Testis (tissue), 5 donors: ENCODE results near the gene ADAT3. TPM values are rescaled to one million over a fixed set of nuclear protein-coding genes. Genes with fewer than 3 reads are reported as not detected.
A peak's percentile ranks its signal among the peaks of the same experiment; 100 is the strongest.

Source experiments
- DNase-seq: peaks from one replicate; pipeline ENCODE4 v3.0.0-alpha.2; 2019
- H3K27ac ChIP-seq, 2 donors: fragments of 200-600 bp; sonication (generic); one replicate each; pipeline ENCODE4 v1.5.1; 2019
- H3K27me3 ChIP-seq: fragments of 200-600 bp; sonication (generic); one replicate; pipeline ENCODE4 v1.5.1; 2019
- H3K36me3 ChIP-seq: fragments of 200-600 bp; sonication (generic); one replicate; pipeline ENCODE4 v1.5.1; 2017; ENCODE audit warnings: low read depth; ENCODE audit errors: missing control alignments
- H3K4me1 ChIP-seq: fragments of 200-600 bp; sonication (generic); one replicate; pipeline ENCODE4 v1.5.1; 2019
- H3K4me3 ChIP-seq, 2 donors: fragments of 200-600 bp; sonication (generic); one replicate each; pipeline ENCODE4 v1.5.1; 2017 to 2019
- H3K9me3 ChIP-seq: fragments of 200-600 bp; sonication (generic); one replicate; pipeline ENCODE4 v1.5.1; 2017
- POLR2A ChIP-seq: fragments of 450-650 bp; IDR thresholded peaks from one replicate; pipeline ENCODE4 v1.6.1; 2017; ENCODE audit warnings: antibody characterized with exemption, mild to moderate bottlenecking, moderate library complexity
- WGBS, 2 donors: methylation state at CpG; one replicate each; pipeline ENCODE4 v1.1.5; 2018; 5-methylcytosine and 5-hydroxymethylcytosine counted together
- intact Hi-C: fragments of 100-400 bp; cut with DNase I; formaldehyde crosslinking; loops from one replicate; pipeline ENCODE4 v1.15.1; 2023; ENCODE audit warnings: low total_unique reads
- long read RNA-seq, 2 donors: transcript quantifications; one replicate each; lab custom pipeline, GENCODE V29; 2026
- polyA plus RNA-seq: library from polyadenylated mRNA; stranded (reverse); fragments of 350-450 nt; fragmentation: Illumina TruSeq; extraction: RNeasy Lipid Tissue Mini Kit (QIAGEN cat#74804); gene quantifications from one replicate; pipeline ENCODE4 v1.2.3, GENCODE V29; 2014; ENCODE audit warnings: low read depth, low replicate concordance; ENCODE audit not compliant: insufficient read depth
- total RNA-seq, 2 donors: library from RNA; depleted of rRNA; stranded (reverse); fragments of >200 nt; gene quantifications; one replicate each; pipeline ENCODE4 v1.2.3, GENCODE V29; 2016
- TF ChIP-seq, protein P1 (sequence below), 3 experiments: fragments of 450-650 bp in 2 of 3; fragments of 200-600 bp in 1 of 3; sonication (generic) in 1 of 3; IDR thresholded peaks; one replicate each; pipeline ENCODE4 v1.5.1; 2016 to 2019; ENCODE audit warnings: antibody characterized with exemption in 3 of 3, mild to moderate bottlenecking in 2 of 3, moderate library complexity in 1 of 3

Gene ADAT3
- total RNA-seq (10 to 100 TPM; 10.6 to 16.7 TPM), polyA plus RNA-seq (1.1 TPM)
- long read RNA-seq, donor 1, partial matches to known transcripts, result 0 of 1 reads
- long read RNA-seq, donor 1, other reads (novel, unspliced or antisense), result 0 of 1 reads
- long read RNA-seq, donor 2, result 0 reads

DNA sequence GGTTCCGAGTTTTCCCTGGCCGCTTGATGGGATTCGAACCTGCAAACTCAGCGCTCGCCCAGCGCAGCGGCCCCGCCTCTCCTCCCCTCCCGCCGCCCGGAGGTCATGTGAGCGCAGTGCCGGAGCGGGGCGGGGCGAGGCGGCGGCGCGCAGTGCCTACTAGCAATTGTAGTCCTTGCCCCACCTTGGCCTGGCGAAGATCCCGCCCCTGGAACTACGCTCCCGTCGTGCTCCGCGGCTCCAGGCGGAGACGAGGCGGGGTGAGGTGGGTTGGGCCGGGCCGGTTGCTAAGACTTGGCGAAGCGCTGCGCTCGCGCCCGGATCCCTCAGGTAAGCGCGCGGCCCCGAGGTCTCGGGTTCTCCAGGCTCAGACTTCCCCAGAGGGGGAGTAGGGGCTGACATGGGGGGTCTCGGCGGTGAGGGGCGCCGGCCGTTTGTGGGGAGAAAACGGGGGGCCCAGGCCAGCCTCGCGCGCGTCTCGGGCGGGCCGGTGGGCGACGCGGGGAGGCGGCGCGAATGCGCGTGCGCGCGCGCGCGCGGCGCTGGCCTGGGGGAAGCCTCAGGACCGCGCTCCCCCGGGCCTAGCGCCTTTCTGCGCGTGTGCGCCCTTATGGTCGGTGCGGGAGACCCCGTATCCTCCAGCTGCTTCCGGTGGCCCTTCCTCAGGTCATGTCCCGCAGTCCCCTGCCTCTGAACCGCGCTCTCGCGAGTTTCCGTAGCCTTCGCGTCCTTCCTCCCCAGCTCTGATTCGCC is at the start of gene ADAT3, which contains the start of gene SCAMP4:
Gene ADAT3 (plus strand): TSS at position 290 of the 753 bp plus-strand sequence. CDS start 6,649 bp downstream, outside the sequence.
Gene SCAMP4 (plus strand): TSS at position 290 of the 753 bp plus-strand sequence. CDS start 9,621 bp downstream, outside the sequence.
- peaks cover 20% of the 10 kb centered on the region for H3K4me1 ChIP-seq

DNA sequence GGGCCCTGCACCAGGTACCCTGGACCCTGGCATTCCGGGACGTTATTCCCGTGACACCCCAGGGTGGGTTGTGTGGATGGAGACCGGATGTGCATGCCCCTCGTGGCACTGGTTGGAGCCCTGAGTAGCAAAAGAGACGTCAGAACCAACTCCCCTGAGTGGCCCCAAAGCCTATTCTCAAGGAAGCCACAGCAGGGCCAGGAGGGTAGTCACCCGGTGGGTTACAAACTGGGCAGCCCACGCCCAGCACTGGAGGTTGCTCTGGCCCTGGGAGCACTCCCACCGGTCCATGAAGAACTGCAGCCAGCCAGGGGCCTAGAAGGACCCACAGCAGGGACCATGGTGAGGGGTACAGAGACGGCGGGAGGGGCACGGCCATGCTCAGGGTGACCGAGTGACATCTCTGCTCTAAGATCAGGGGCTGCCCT is 49.4 kb upstream of the ADAT3 start:
- Histone ChIP-seq H3K27me3 (no peaks in the 10 kb centered on the region), H3K4me1 (peaks cover 72% of the 10 kb centered on the region)
- 58 to 66% methylated on average over 12 to 13 of the region's 13 CpGs for WGBS, 2 donors

More for the DNA sequence above, at the start of gene ADAT3, which contains the start of gene SCAMP4:
- Histone ChIP-seq H3K9me3 (no peaks in the 10 kb centered on the region), H3K4me3 (peak within 1 kb of the TSS; percentile 64 to 79), H3K36me3 (no peaks in the 10 kb centered on the region), H3K27me3 (no peaks in the 10 kb centered on the region), H3K27ac (peak within 1 kb of the TSS; percentile 69 to 92)
- TF ChIP-seq, protein P1, sequence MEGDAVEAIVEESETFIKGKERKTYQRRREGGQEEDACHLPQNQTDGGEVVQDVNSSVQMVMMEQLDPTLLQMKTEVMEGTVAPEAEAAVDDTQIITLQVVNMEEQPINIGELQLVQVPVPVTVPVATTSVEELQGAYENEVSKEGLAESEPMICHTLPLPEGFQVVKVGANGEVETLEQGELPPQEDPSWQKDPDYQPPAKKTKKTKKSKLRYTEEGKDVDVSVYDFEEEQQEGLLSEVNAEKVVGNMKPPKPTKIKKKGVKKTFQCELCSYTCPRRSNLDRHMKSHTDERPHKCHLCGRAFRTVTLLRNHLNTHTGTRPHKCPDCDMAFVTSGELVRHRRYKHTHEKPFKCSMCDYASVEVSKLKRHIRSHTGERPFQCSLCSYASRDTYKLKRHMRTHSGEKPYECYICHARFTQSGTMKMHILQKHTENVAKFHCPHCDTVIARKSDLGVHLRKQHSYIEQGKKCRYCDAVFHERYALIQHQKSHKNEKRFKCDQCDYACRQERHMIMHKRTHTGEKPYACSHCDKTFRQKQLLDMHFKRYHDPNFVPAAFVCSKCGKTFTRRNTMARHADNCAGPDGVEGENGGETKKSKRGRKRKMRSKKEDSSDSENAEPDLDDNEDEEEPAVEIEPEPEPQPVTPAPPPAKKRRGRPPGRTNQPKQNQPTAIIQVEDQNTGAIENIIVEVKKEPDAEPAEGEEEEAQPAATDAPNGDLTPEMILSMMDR (IDR thresholded peaks at IDR 0.05), result peak in 1 of 3 experiments; percentile 10
- peak; percentile 31 for TF ChIP-seq POLR2A
- intact Hi-C loops, result no loop called here
- 0 to 1% methylated on average over 17 to 54 of the region's 92 CpGs for WGBS, 2 donors
- DNase-seq, result peak; percentile 99

DNA sequence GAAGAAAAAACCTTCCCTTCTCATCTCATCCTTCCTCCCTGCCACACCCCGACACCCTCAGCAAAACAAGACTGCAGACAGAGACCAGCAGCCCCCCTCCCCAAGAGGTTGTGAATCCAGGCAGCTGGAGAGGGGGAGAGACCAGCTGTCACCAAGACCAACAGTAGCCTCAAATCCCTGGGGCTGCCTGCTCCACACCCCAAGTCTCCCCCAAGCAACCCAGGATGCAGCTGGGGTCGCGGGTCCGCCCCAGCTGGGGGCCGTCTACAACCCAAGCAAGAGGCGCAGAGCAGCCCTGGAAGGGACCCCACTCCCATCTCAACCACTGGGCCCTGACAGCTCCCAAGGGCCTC is 48.9 kb upstream of the ADAT3 start:
- no peaks in the 10 kb centered on the region for H3K27me3 ChIP-seq
- H3K9me3 ChIP-seq, result no peaks in the 10 kb centered on the region
- no peak for DNase-seq
- TF ChIP-seq, protein P1 (IDR thresholded peaks at IDR 0.05), result no peak
- no peak for TF ChIP-seq POLR2A
- peak overlapping the region in 1 of 2 donors; percentile 58 for H3K4me3 ChIP-seq
- peaks cover 76% of the 10 kb centered on the region for H3K4me1 ChIP-seq
- intact Hi-C loops, result no loop called here
- H3K36me3 ChIP-seq, result no peaks in the 10 kb centered on the region
- 51% methylated on average over 6 of the region's 6 CpGs; no CpG with 5 or more reads in 1 of the 2 donors for WGBS, 2 donors
- H3K27ac ChIP-seq, result peak overlapping the region; percentile 75 to 85

More for the DNA sequence above, 49.4 kb upstream of the ADAT3 start:
- TF ChIP-seq, protein P1 (IDR thresholded peaks at IDR 0.05), result no peak
- no peak for TF ChIP-seq POLR2A
- Histone ChIP-seq H3K4me3 (peak overlapping the region in 1 of 2 donors; percentile 1), H3K36me3 (no peaks in the 10 kb centered on the region), H3K9me3 (no peaks in the 10 kb centered on the region), H3K27ac (peak overlapping the region; percentile 75 to 85)
- intact Hi-C loops, result no loop called here
- DNase-seq, result no peak

DNA sequence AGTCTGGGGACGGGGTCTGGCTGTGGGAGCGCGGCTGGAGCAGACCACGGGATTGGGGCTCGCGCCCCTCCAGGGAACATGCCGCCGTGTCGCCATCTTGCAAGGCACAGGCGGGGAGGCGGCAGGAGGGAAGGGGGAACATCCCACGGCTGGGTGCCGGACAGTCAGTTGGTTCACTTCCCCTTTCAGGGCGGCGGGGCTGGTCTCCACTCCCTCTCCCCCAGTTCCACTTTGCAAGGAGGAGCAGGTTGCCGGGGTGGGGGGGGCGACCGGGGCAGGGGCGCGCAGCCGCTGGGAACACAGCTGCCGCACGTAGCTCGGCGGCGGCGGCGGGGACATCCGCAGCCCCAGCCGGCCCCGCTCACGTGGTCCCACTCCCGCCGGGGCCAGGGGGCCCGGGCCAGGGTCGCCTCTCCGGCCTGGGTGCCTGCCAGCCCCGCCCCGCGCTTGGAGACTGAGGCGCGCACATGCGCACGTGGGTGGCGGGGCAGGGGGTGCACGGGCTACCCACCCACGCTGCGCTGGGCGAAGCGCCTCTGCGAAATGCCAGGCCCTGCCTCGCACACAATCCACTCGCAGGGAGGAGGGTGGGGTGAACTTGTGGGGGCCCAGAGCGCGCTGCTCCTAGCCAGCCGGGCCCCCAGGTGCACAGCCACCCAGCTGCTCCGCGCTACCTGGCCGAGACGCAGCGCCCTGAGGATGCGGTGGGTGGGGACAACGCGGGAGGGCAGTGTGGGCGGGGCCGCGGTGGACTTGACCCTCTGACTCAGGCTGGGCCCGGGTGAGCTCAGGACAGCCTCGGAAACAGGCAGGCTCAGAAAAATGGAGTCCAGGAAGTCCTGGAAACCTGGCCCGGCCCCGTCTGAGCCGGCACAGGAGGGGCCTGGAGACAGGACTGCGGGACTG is 48.2 kb upstream of the ADAT3 start:
- intact Hi-C loops, result no loop called here
- TF ChIP-seq, protein P1 (IDR thresholded peaks at IDR 0.05), result no peak
- TF ChIP-seq POLR2A, result no peak
- Histone ChIP-seq H3K27ac (peak overlapping the region; percentile 75 to 85), H3K27me3 (no peaks in the 10 kb centered on the region), H3K36me3 (no peaks in the 10 kb centered on the region), H3K9me3 (no peaks in the 10 kb centered on the region), H3K4me1 (peaks cover 81% of the 10 kb centered on the region), H3K4me3 (peak overlapping the region; percentile 16 to 58)
- WGBS, 2 donors, result 1 to 10% methylated on average over 12 to 28 of the region's 73 CpGs
- DNase-seq, result peak; percentile 83
